C4-2B (cell line): ENCODE results near the gene NOP14.

Experiments used
- CTCF ChIP-seq: fragments of 450-650 bp; conservative IDR thresholded peaks from 2 replicates; pipeline ENCODE4 v1.5.1; 2017; ENCODE audit warnings: mild to moderate bottlenecking
- ZFX ChIP-seq: fragments of 450-650 bp; IDR thresholded peaks from 2 replicates; pipeline ENCODE4 v1.6.1; 2017

DNA sequence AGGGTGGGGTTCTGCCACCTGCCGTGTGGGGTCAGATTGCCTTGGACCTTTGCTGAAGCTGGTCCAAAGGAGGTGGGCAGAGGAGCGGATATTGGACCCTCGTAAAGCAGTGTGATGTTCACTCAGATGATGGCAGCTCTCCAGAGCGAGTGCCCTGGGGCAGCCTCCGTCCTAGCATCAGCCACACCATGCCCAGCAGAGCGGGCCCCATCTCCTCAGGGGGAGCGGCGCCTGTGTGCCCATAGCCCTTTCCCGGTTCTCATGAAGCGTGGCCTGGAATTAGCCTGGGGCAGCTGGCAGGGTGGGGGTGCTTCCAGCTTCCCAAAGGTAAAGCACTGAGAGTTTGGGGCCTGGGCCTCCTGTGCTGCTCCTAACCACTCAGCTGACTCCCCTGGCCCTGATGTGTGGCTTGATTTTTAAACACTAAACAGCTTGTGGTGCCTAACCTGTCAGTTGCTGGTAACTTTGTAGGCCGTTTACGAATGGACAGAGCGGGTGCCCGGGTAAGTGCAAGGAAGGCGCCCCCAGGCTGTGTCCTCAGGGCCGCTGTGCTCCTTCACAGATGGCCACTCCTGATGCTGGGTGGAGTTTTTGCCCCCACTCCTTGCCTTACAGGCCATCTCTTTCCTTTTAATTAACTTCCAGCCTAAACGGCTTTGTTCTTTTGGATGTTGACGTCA, 36.0 kb downstream of the NOP14 start:
- TF ChIP-seq CTCF = no peak
- no peak for TF ChIP-seq ZFX
